Activated B cell treated with CpG ODN at 0.5 μM for 24 hours (primary cell): Measurements from ENCODE around the gene LMCD1. TPM values are rescaled to one million over a fixed set of nuclear protein-coding genes. Genes with fewer than 3 reads are reported as not detected.

Source experiments
- ATAC-seq: fragments of 200-7000 bp; cut with Tn5 transposase; one replicate; pipeline ENCODE4 v1.10.0; 2021; ENCODE audit warnings: low read depth, mild to moderate bottlenecking, moderate library complexity
- CTCF ChIA-PET: fragments of 350-600 bp; sonication (Branson Sonifier 250); formaldehyde crosslinking; loops from one replicate; lab custom pipeline; 2021; ENCODE audit warnings: antibody characterized with exemption; lab: Charles Lee
- POLR2A ChIA-PET: fragments of 350-600 bp; sonication (Branson Sonifier 250); formaldehyde crosslinking; loops from one replicate; lab custom pipeline; 2021; ENCODE audit warnings: antibody characterized with exemption; lab: Charles Lee
- DNase-seq: peaks from one replicate; pipeline ENCODE4 v3.0.0; 2022
- H3K27ac Mint-ChIP-seq: one replicate; pipeline ENCODE4 v1.8.0; 2020; ENCODE audit warnings: mixed read lengths
- H3K27me3 Mint-ChIP-seq: one replicate; pipeline ENCODE4 v1.8.0; 2021; ENCODE audit warnings: mixed read lengths
- H3K36me3 Mint-ChIP-seq: one replicate; pipeline ENCODE4 v1.8.0; 2021; ENCODE audit warnings: low read depth, mixed read lengths
- H3K4me1 Mint-ChIP-seq: one replicate; pipeline ENCODE4 v1.8.0; 2021; ENCODE audit warnings: mixed read lengths
- H3K4me3 Mint-ChIP-seq: one replicate; pipeline ENCODE4 v1.8.0; 2020; ENCODE audit warnings: mild to moderate bottlenecking, mixed read lengths
- H3K9me3 Mint-ChIP-seq: one replicate; pipeline ENCODE4 v1.8.0; 2020; ENCODE audit warnings: mixed read lengths
- intact Hi-C: fragments of 100-400 bp; cut with micrococcal nuclease; formaldehyde crosslinking; loops from one replicate; pipeline ENCODE4 v1.15.1; 2024
- total RNA-seq: library from RNA; stranded (reverse); gene quantifications from 2 replicates; pipeline ENCODE4 v1.2.3, GENCODE V29; 2022
- TF ChIP-seq, protein P1 (sequence below): fragments of 200-600 bp; IDR thresholded peaks from one replicate; pipeline ENCODE4 v1.8.0; 2022; ENCODE audit warnings: antibody characterized with exemption, mild to moderate bottlenecking

Gene LMCD1
- total RNA-seq, 1 donor from 2014 or later: 6.0 TPM

DNA sequence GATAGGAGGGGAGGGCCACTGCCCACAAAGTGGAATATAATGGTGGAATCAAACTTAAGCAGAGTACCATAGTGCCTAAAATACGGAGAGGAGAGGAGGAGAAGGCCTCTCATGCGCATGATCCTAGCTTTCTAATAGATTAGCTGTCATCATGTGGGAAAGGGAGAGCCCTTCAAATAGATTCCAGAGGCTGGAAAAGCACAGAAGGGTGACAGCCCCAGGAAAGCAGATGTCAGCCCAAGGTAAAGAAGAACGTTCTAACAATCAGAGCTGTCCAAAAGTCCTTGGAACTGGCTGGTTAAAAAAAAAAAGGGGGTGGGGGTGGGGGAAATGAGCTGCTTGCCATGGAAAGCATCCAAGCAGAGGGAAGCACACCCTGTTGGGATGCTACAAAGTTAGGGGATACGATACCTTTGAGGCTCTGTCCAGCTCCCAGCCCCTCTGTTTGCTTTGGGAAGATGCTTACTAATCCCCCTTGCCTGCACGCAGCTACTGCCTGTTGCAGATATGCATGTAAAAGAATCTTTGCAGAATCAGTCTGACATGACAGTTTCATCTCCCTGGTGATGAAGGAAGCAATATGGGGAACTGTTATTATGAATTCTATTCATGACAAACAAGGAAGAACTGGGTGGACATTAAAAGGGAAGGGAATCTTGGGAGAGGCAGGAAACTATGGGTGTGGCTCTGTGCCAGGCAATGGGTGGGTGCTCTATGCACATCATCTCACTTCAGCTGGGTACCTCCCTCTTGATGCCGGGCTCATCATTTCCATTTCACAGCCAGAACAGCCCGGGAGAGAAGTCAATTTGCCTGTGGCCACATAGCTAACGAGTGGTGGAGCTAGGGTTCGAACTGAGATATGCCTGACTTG is 10.1 kb upstream of the LMCD1 start:
- H3K27ac Mint-ChIP-seq: no peak overlapping the region

DNA sequence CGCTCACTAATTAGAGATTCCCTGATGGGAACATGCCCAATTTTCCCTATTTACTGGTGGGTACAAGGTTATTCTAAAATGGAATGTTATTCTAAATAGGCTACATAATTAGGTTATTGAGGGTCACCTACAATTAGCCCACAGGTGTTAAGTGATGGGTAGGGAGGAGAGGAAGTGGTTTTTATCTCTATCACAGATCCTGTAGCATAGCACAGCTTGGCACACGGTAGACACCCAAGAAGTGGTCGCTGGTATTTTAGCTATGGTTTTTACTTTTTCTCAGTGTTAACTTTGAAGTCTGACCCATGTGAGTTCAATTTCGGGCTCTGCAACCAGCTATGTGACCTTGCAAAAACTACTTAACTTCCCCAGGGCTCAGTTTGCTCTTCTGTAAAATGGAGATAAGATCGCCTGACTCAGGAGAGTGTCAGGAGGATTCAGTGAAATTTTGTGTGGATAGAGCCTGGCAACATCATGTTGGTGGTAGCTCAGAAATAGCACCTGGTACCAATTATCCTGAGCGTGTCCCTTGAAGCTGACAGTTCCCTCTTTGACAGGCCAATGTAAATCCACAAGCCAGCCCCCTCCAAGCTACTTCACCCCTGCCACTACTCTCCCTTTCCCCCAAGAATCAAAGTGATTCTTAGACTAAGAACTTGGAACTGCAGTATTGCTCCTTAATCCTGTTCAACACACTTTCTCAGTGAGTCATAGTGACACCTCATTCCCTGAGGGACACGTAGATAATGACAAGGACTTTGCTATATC is 8.7 kb upstream of the LMCD1 start:
- Mint-ChIP-seq H3K4me1 (no peaks in the 10 kb centered on the region), H3K9me3 (no peaks in the 10 kb centered on the region), H3K4me3 (no peak overlapping the region), H3K27me3 (no peaks in the 10 kb centered on the region), H3K36me3 (no peaks in the 10 kb centered on the region), H3K27ac (no peak overlapping the region)
- TF ChIP-seq, protein P1, sequence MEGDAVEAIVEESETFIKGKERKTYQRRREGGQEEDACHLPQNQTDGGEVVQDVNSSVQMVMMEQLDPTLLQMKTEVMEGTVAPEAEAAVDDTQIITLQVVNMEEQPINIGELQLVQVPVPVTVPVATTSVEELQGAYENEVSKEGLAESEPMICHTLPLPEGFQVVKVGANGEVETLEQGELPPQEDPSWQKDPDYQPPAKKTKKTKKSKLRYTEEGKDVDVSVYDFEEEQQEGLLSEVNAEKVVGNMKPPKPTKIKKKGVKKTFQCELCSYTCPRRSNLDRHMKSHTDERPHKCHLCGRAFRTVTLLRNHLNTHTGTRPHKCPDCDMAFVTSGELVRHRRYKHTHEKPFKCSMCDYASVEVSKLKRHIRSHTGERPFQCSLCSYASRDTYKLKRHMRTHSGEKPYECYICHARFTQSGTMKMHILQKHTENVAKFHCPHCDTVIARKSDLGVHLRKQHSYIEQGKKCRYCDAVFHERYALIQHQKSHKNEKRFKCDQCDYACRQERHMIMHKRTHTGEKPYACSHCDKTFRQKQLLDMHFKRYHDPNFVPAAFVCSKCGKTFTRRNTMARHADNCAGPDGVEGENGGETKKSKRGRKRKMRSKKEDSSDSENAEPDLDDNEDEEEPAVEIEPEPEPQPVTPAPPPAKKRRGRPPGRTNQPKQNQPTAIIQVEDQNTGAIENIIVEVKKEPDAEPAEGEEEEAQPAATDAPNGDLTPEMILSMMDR: no peak
- intact Hi-C loops: no loop called here
- no peak for DNase-seq
- ChIA-PET CTCF (no interaction called here), POLR2A (interaction anchor here (0.6 kb wide), 1 partner anchor 1897 kb away, joined by 3 read pairs; no protein-coding TSS in a partner anchor)
- ATAC-seq: no peak

More for the DNA sequence above, 10.1 kb upstream of the LMCD1 start:
- no peaks in the 10 kb centered on the region for H3K36me3 Mint-ChIP-seq
- ATAC-seq (no peak), DNase-seq (no peak)
- H3K9me3 Mint-ChIP-seq: no peaks in the 10 kb centered on the region
- POLR2A ChIA-PET: no interaction called here
- H3K4me1 Mint-ChIP-seq: no peaks in the 10 kb centered on the region
- intact Hi-C loops: no loop called here
- no peak overlapping the region for H3K4me3 Mint-ChIP-seq
- CTCF ChIA-PET: no interaction called here
- no peaks in the 10 kb centered on the region for H3K27me3 Mint-ChIP-seq
- TF ChIP-seq, protein P1: no peak

DNA sequence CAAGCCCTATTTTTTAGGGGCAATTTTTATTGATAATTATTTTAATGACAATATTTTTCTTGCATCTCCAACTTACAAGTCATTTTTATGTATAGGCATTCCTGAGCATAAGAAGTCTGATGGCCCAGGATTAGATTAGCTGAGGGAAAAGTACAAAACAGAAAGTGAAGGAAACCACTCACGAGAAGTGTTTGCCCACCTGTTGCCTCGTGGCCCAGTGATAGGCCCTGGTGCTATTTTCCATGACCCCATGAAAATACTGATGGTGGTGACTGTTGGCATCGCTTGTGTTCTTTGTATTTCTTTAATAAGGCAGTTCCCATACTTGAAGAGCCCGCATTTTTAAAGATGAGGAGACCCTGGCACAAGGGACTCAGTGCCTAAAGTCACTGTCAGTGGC is 7.9 kb upstream of the LMCD1 start:
- intact Hi-C loops: no loop called here
- H3K27ac Mint-ChIP-seq: no peak overlapping the region
- TF ChIP-seq, protein P1: no peak
- no peak for ATAC-seq
- H3K4me1 Mint-ChIP-seq: no peaks in the 10 kb centered on the region
- POLR2A ChIA-PET: interaction anchor here (0.6 kb wide), 1 partner anchor 1896 kb away, joined by 3 read pairs; no protein-coding TSS in a partner anchor
- no peaks in the 10 kb centered on the region for H3K9me3 Mint-ChIP-seq
- no peaks in the 10 kb centered on the region for H3K27me3 Mint-ChIP-seq
- no peaks in the 10 kb centered on the region for H3K36me3 Mint-ChIP-seq
- DNase-seq: no peak
- H3K4me3 Mint-ChIP-seq: no peak overlapping the region
- CTCF ChIA-PET: no interaction called here

DNA sequence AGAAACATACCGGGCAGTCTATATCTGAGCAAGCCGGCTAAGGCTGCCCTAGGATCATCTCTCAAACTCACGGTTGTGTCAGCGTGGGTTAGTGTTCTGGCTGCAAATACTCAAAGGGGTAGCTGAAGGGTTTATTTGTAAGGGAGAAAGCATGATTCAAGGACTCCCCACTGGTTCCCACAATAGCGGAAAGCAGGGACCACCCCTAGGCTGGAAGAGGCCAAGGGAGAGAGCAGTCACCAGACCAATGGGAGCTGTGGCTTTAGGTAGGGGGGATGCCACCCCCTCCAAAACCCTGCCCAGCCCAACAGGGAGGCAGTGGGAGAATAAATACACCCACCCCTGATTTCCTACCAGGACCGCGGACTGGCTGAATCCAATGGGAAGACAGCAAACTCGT is 7.3 kb upstream of the LMCD1 start:
- intact Hi-C loops: no loop called here

More for the DNA sequence above, 7.3 kb upstream of the LMCD1 start:
- ATAC-seq (no peak), DNase-seq (no peak)
- TF ChIP-seq, protein P1: no peak
- Mint-ChIP-seq H3K27ac (no peak overlapping the region), H3K27me3 (no peaks in the 10 kb centered on the region), H3K4me3 (no peak overlapping the region), H3K36me3 (no peaks in the 10 kb centered on the region), H3K9me3 (no peaks in the 10 kb centered on the region), H3K4me1 (no peaks in the 10 kb centered on the region)
- POLR2A ChIA-PET: no interaction called here
- CTCF ChIA-PET: no interaction called here
